ENCODE data around the gene ARHGAP4.

The ARHGAP4 gene

GRCh38 chrX:153961292-153961691 is 35.2 kb upstream of the ARHGAP4 start:
- no peak for DNase-seq

GRCh38 chrX:153960786-153961185 is 34.7 kb upstream of the ARHGAP4 start:
- DNase-seq, result no peak

- DNase-seq, result no peak
Measured at GRCh38 chrX:153960077-153960476, 34.0 kb upstream of the ARHGAP4 start.

- DNase-seq, result no peak
Measured at GRCh38 chrX:153959649-153960048, 33.6 kb upstream of the ARHGAP4 start.

GRCh38 chrX:153958605-153959004 is 32.5 kb upstream of the ARHGAP4 start:
- DNase-seq, result no peak

- no peak for DNase-seq
Measured at GRCh38 chrX:153957224-153957623, 31.2 kb upstream of the ARHGAP4 start.

GRCh38 chrX:153956044-153956907 is 30.2 kb upstream of the ARHGAP4 start:
- DNase-seq, result no peak

- no peak for DNase-seq
Measured at GRCh38 chrX:153955228-153955732, 29.2 kb upstream of the ARHGAP4 start.

GRCh38 chrX:153954558-153955227 is 28.6 kb upstream of the ARHGAP4 start:
- no peak for DNase-seq

GRCh38 chrX:153953892-153954557 is 28.0 kb upstream of the ARHGAP4 start:
- DNase-seq, result no peak

- peak; percentile 73 for DNase-seq
Measured at GRCh38 chrX:153953342-153953830, 27.3 kb upstream of the ARHGAP4 start.

- DNase-seq, result no peak
Measured at GRCh38 chrX:153952373-153953026, 26.4 kb upstream of the ARHGAP4 start.

GRCh38 chrX:153951683-153952372 is 25.8 kb upstream of the ARHGAP4 start:
- no peak for DNase-seq

- DNase-seq, result no peak
Measured at GRCh38 chrX:153950127-153950526, 24.1 kb upstream of the ARHGAP4 start.

GRCh38 chrX:153948847-153949805 is 23.1 kb upstream of the ARHGAP4 start:
- DNase-seq, result no peak

GRCh38 chrX:153948002-153948466 is 22.0 kb upstream of the ARHGAP4 start:
- no peak for DNase-seq

GRCh38 chrX:153947009-153947769 is 21.1 kb upstream of the ARHGAP4 start:
- DNase-seq, result peak; percentile 81

- DNase-seq, result no peak
Measured at GRCh38 chrX:153945956-153946943, 20.2 kb upstream of the ARHGAP4 start.

GRCh38 chrX:153944800-153945150 is 18.7 kb upstream of the ARHGAP4 start:
- no peak for DNase-seq
